ENCODE results near the gene SOX15.

The SOX15 gene

DNA sequence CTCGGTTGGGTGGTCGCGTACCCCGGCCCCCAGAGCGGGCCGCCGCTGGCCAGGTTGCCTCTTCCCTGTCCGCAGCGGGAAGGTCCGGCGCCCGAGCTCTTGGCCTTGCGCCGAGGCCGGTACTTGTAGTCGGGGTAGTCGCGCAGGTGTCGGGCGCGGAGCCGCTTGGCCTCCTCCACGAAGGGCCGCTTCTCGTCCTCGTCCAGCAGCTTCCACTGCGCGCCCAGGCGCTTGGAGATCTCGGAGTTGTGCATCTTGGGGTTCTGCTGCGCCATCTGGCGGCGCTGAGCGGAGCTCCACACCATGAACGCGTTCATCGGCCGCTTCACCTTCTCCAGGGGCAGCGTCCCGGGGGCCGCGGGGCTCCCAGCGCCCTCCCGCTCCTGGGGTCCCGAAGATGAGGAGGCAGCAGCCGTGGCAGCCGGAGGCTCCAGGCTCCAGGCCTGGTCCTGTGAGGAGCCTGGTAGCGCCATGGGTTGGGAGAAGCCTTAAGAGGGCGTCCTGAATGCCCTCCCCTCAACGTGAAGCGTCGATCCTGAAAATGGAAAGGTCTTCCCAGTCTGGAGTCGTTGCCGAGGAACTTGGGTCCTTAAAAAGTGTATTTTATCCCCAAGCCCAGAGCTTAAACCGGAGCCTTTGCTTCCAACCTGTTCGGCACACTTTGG, 558 bp downstream of the SOX15 start:
- H3K27me3 ChIP-seq (ENCODE audit: insufficient read depth, low read depth): no peaks in the 10 kb centered on the region
- H4K20me1 ChIP-seq (ENCODE audit: insufficient read depth): no peaks in the 10 kb centered on the region
- H3K9ac ChIP-seq: no peak overlapping the region
- H2AFZ ChIP-seq (ENCODE audit: low read depth): no peak overlapping the region
- H3K4me3 ChIP-seq (IDR thresholded peaks at IDR 0.05; ENCODE audit: insufficient read depth, low read depth, low read length): no peak overlapping the region
- H3K79me2 ChIP-seq (ENCODE audit: insufficient read depth, low read depth): no peaks in the 10 kb centered on the region
- H3K4me1 ChIP-seq (ENCODE audit: low read depth, poor library complexity, severe bottlenecking): no peaks in the 10 kb centered on the region
- H3K4me2 ChIP-seq: no peak overlapping the region
- H3K27ac ChIP-seq: no peak overlapping the region
- TF ChIP-seq, protein P1, sequence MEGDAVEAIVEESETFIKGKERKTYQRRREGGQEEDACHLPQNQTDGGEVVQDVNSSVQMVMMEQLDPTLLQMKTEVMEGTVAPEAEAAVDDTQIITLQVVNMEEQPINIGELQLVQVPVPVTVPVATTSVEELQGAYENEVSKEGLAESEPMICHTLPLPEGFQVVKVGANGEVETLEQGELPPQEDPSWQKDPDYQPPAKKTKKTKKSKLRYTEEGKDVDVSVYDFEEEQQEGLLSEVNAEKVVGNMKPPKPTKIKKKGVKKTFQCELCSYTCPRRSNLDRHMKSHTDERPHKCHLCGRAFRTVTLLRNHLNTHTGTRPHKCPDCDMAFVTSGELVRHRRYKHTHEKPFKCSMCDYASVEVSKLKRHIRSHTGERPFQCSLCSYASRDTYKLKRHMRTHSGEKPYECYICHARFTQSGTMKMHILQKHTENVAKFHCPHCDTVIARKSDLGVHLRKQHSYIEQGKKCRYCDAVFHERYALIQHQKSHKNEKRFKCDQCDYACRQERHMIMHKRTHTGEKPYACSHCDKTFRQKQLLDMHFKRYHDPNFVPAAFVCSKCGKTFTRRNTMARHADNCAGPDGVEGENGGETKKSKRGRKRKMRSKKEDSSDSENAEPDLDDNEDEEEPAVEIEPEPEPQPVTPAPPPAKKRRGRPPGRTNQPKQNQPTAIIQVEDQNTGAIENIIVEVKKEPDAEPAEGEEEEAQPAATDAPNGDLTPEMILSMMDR (conservative IDR thresholded peaks at IDR 0.05; ENCODE audit: low read depth, low read length): no peak
- H3K36me3 ChIP-seq (ENCODE audit: insufficient read depth): no peaks in the 10 kb centered on the region

DNA sequence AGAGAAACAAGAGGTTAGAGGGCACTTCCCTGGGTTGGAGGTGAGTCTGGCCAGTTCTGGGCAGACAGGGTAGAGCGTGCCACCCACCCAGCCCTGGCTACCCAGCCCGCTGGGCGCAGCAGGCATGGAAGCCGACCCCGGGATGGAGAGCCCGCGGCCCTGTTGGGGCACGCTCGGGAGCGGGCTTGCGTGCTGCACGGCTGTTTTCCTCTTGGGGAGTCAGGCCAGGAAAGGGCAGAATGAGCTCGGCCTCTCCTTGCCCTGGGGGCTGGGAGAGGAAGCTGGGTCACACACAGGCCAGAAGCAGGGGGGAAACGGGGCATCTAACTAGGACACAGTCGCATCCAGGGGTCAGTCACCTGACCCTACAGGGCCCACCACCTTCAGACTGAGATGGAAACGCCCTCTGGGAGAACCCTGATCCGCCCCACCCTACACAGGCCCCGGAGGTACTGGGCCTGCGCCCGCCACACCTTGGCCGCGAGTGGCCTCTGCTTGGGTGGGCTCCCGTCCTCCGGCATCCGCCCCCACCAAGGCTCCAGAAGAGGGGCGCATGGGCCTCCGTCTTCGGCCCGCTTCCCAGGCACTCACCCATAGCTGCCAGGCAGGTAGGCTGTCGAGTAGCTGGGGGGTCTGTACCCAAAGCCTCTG, 1.2 kb downstream of the SOX15 start:
- TF ChIP-seq, protein P1 (conservative IDR thresholded peaks at IDR 0.05; ENCODE audit: low read depth, low read length): no peak
- Histone ChIP-seq H3K4me1 (ENCODE audit: low read depth, poor library complexity, severe bottlenecking) (no peaks in the 10 kb centered on the region), H3K27ac (no peak overlapping the region), H3K4me2 (no peak overlapping the region), H2AFZ (ENCODE audit: low read depth) (no peak overlapping the region), H3K36me3 (ENCODE audit: insufficient read depth) (no peaks in the 10 kb centered on the region), H3K79me2 (ENCODE audit: insufficient read depth, low read depth) (no peaks in the 10 kb centered on the region), H3K4me3 (IDR thresholded peaks at IDR 0.05; ENCODE audit: insufficient read depth, low read depth, low read length) (no peak overlapping the region), H3K9ac (no peak overlapping the region), H3K27me3 (ENCODE audit: insufficient read depth, low read depth) (no peaks in the 10 kb centered on the region), H4K20me1 (ENCODE audit: insufficient read depth) (no peaks in the 10 kb centered on the region)

DNA sequence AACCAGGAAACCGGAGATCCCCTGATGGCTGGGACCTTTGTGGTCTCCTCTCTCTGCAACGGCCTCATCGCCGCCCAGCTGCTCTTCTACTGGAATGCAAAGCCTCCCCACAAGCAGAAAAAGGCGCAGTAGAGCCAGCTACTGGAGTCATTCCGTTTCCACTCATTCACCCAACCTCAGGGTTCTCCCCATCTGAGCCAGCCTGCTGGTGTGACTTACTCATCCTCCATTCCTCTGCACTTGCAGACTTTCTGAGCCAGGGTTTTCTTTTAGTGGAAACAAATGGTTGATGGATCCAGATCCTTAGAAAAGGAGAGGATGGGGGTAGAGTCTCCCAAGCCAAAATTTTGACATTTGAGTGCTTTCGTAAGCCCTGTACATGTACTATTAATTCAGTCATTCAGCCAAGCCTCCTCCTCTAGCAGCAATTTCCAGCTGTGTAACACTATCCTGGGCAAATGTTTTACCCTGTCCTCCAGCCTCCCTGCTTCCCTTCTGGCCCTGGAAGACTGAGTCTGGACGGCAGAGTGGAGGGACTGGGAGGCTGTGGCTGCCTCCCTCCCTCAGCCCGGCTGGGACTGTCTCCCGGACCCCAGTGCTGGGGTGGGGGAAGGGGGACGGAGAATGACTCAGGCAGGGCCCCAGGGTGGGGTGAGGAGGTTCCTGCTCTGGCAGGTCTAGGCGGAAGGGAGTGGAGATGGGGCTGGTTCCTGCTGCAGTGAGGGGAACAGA, 2.3 kb downstream of the SOX15 start:
- no peaks in the 10 kb centered on the region for H3K36me3 ChIP-seq (ENCODE audit: insufficient read depth)
- H3K79me2 ChIP-seq (ENCODE audit: insufficient read depth, low read depth): no peaks in the 10 kb centered on the region
- H3K27me3 ChIP-seq (ENCODE audit: insufficient read depth, low read depth): no peaks in the 10 kb centered on the region
- H3K4me1 ChIP-seq (ENCODE audit: low read depth, poor library complexity, severe bottlenecking): no peaks in the 10 kb centered on the region
- H3K4me2 ChIP-seq: no peak overlapping the region
- H3K9ac ChIP-seq: no peak overlapping the region
- no peaks in the 10 kb centered on the region for H4K20me1 ChIP-seq (ENCODE audit: insufficient read depth)
- TF ChIP-seq, protein P1 (conservative IDR thresholded peaks at IDR 0.05; ENCODE audit: low read depth, low read length): no peak
- no peak overlapping the region for H3K4me3 ChIP-seq (IDR thresholded peaks at IDR 0.05; ENCODE audit: insufficient read depth, low read depth, low read length)
- H2AFZ ChIP-seq (ENCODE audit: low read depth): no peak overlapping the region
- H3K27ac ChIP-seq: no peak overlapping the region

DNA sequence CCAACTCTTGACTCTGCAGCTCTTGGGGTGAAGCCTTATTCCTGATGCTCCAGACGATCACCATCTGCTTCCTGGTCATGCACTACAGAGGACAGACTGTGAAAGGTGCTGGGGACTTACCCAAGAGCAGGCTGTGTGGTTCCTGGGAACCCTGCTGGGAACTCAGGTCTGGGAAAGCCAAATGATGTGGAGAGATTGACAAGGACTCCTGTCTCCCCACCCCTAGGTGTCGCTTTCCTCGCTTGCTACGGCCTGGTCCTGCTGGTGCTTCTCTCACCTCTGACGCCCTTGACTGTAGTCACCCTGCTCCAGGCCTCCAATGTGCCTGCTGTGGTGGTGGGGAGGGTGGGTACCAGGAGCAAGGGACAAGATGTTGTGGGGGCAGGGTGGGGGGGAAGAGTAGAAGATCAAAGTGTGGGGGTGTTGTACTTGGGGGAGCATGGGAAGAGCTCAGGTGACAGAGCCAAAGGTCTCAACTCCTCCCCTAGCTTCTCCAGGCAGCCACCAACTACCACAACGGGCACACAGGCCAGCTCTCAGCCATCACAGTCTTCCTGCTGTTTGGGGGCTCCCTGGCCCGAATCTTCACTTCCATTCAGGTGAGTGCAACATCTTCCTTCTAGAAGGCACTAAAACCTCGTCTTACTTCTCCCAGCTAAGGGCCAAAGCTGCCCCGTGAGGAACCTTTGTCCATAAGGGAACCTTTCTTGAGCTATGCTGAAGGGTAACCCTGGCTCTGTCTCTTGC, 3.0 kb downstream of the SOX15 start:
- H3K27ac ChIP-seq: no peak overlapping the region
- no peak overlapping the region for H2AFZ ChIP-seq (ENCODE audit: low read depth)
- TF ChIP-seq, protein P1 (conservative IDR thresholded peaks at IDR 0.05; ENCODE audit: low read depth, low read length): no peak
- no peak overlapping the region for H3K4me2 ChIP-seq
- H4K20me1 ChIP-seq (ENCODE audit: insufficient read depth): no peaks in the 10 kb centered on the region
- H3K9ac ChIP-seq: no peak overlapping the region
- no peak overlapping the region for H3K4me3 ChIP-seq (IDR thresholded peaks at IDR 0.05; ENCODE audit: insufficient read depth, low read depth, low read length)
- H3K79me2 ChIP-seq (ENCODE audit: insufficient read depth, low read depth): no peaks in the 10 kb centered on the region
- no peaks in the 10 kb centered on the region for H3K27me3 ChIP-seq (ENCODE audit: insufficient read depth, low read depth)
- H3K4me1 ChIP-seq (ENCODE audit: low read depth, poor library complexity, severe bottlenecking): no peaks in the 10 kb centered on the region
- no peaks in the 10 kb centered on the region for H3K36me3 ChIP-seq (ENCODE audit: insufficient read depth)
